MM.1S (cell line): Measurements from ENCODE around the gene GRAP.

Experiments used
- EZH2 ChIP-seq: fragments of 300-600 bp; sonication (generic); optimal IDR thresholded peaks from 2 replicates; pipeline ENCODE3; 2017; ENCODE audit warnings: low read depth, mild to moderate bottlenecking, antibody characterized with exemption, low read length, mixed read lengths
- TF ChIP-seq, protein P1 (sequence below): fragments of 300-600 bp; sonication (generic); IDR thresholded peaks from 2 replicates; pipeline ENCODE4 v1.5.1; 2016; ENCODE audit warnings: antibody characterized with exemption, low read length, mixed read lengths

DNA sequence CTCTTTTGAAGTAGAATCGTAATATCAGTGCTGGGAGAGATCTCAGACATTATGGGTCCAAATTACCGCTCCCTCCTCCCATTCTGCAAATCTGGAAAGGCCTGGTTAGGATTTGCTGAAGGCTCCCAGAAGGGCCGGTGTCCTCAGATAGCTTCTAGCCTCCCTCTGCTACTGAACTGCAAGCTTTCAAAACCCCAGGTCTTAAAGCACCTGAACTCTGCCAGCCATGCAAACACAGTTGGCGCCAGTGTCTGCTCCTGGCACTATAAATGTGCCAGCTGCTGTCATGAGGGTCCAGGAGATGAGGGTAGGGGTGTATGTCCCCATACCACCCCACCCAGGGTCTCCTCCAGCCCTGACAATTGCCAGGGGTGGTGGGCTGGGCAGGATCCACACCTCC, 70.6 kb downstream of the GRAP start:
- TF ChIP-seq, protein P1, sequence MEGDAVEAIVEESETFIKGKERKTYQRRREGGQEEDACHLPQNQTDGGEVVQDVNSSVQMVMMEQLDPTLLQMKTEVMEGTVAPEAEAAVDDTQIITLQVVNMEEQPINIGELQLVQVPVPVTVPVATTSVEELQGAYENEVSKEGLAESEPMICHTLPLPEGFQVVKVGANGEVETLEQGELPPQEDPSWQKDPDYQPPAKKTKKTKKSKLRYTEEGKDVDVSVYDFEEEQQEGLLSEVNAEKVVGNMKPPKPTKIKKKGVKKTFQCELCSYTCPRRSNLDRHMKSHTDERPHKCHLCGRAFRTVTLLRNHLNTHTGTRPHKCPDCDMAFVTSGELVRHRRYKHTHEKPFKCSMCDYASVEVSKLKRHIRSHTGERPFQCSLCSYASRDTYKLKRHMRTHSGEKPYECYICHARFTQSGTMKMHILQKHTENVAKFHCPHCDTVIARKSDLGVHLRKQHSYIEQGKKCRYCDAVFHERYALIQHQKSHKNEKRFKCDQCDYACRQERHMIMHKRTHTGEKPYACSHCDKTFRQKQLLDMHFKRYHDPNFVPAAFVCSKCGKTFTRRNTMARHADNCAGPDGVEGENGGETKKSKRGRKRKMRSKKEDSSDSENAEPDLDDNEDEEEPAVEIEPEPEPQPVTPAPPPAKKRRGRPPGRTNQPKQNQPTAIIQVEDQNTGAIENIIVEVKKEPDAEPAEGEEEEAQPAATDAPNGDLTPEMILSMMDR, result no peak
- TF ChIP-seq EZH2, result no peak
